H1 (cell line): Measurements from ENCODE around the gene KLHL28. TPM values are rescaled to one million over a fixed set of nuclear protein-coding genes. Genes with fewer than 3 reads are reported as not detected.

Source experiments
- CTCF ChIA-PET: fragments of 300-600 bp; sonication (Branson Sonifier 250); formaldehyde crosslinking; loops from one replicate; lab custom pipeline; 2021; ENCODE audit not compliant: partially characterized antibody; lab: Charles Lee
- POLR2A ChIA-PET: fragments of 300-600 bp; sonication (Branson Sonifier 250); formaldehyde crosslinking; loops from one replicate; lab custom pipeline; 2021; ENCODE audit warnings: inconsistent platforms; ENCODE audit not compliant: partially characterized antibody; lab: Charles Lee
- DNase-seq, 2 experiments: peaks; one replicate each; pipeline versions ENCODE4 v3.0.0 to v3.0.0-alpha.2; 2010 to 2022; ENCODE audit warnings: low spot score in 2 of 2, low read depth in 1 of 2, mixed read lengths in 1 of 2
- FAIRE-seq: peaks from 2 replicates; lab custom pipeline; 2011; peaks lifted over from hg19 to GRCh38; lab: Jason Lieb, UNC
- H2AFZ ChIP-seq: 2 replicates; pipeline ENCODE4 v1.8.1; 2012; ENCODE audit warnings: low read length, inconsistent platforms
- H2AK5ac ChIP-seq: 2 replicates; pipeline ENCODE4 v1.6.1; 2013; ENCODE audit warnings: low read depth, low read length
- H2BK120ac ChIP-seq: replicated peaks from 2 replicates; pipeline ENCODE3; 2013; ENCODE audit warnings: low read depth, low read length, inconsistent platforms
- H2BK12ac ChIP-seq: 2 replicates; pipeline ENCODE4 v1.6.1; 2013; ENCODE audit warnings: low read depth, low read length
- H2BK15ac ChIP-seq: 2 replicates; pipeline ENCODE4 v1.6.1; 2013; ENCODE audit warnings: low read length
- H2BK20ac ChIP-seq: 2 replicates; pipeline ENCODE4 v1.6.1; 2013; ENCODE audit warnings: low read length
- H2BK5ac ChIP-seq: 2 replicates; pipeline ENCODE4 v1.6.1; 2013; ENCODE audit warnings: low read depth, low read length
- H3K14ac ChIP-seq: 2 replicates; pipeline ENCODE4 v1.6.1; 2013; ENCODE audit warnings: inconsistent platforms; ENCODE audit not compliant: insufficient read length
- H3K18ac ChIP-seq: 2 replicates; pipeline ENCODE4 v1.6.1; 2013; ENCODE audit warnings: low read length; ENCODE audit errors: extremely low read depth
- H3K23ac ChIP-seq: 2 replicates; pipeline ENCODE4 v1.6.1; 2013; ENCODE audit warnings: inconsistent platforms; ENCODE audit not compliant: insufficient read length
- H3K23me2 ChIP-seq: 2 replicates; pipeline ENCODE4 v1.6.1; 2013; ENCODE audit warnings: low read depth, low read length
- H3K27ac ChIP-seq: 2 replicates; pipeline ENCODE4 v1.6.1; 2011; ENCODE audit warnings: low read depth, low read length, inconsistent platforms
- H3K27me3 ChIP-seq, 4 experiments: replicated peaks in 1 of 4; 1 replicate in 1 of 4; 2 replicates in 3 of 4; pipeline versions ENCODE4 v1.6.1 to v1.8.1; 2011 to 2013; ENCODE audit warnings: low read length in 3 of 4, mild to moderate bottlenecking in 3 of 4, inconsistent platforms in 2 of 4, mixed read lengths in 2 of 4, moderate library complexity in 1 of 4; ENCODE audit not compliant: control insufficient read depth in 3 of 4, insufficient read depth in 3 of 4; ENCODE audit errors: extremely low read depth in 1 of 4
- H3K36me3 ChIP-seq, 4 experiments: 2 replicates each; pipeline versions ENCODE4 v1.6.1 to v1.8.1; 2011 to 2013; ENCODE audit warnings: mild to moderate bottlenecking in 4 of 4, low read length in 3 of 4, moderate library complexity in 2 of 4, control low read depth in 1 of 4, inconsistent platforms in 1 of 4; ENCODE audit not compliant: insufficient read depth in 4 of 4, control insufficient read depth in 2 of 4
- H3K4ac ChIP-seq: replicated peaks from 2 replicates; pipeline ENCODE3; 2013; ENCODE audit warnings: low read length, low read depth, mixed read lengths, inconsistent platforms; ENCODE audit not compliant: insufficient read length
- H3K4me1 ChIP-seq, 4 experiments: replicated peaks in 1 of 4; 1 replicate in 1 of 4; 2 replicates in 3 of 4; pipeline versions ENCODE4 v1.6.1 to v1.8.1; 2011 to 2013; ENCODE audit warnings: low read length in 3 of 4, inconsistent platforms in 2 of 4, mixed read lengths in 1 of 4; ENCODE audit not compliant: insufficient read depth in 4 of 4, control insufficient read depth in 3 of 4
- H3K4me2 ChIP-seq, 2 experiments: 2 replicates each; pipeline versions ENCODE4 v1.6.1 to v1.8.1; 2011 to 2013; ENCODE audit warnings: low read depth in 2 of 2, low read length in 2 of 2, control low read depth in 1 of 2, inconsistent platforms in 1 of 2, mild to moderate bottlenecking in 1 of 2; ENCODE audit not compliant: insufficient read depth in 1 of 2
- H3K4me3 ChIP-seq, 4 experiments: fragments of 200-600, 300-600 bp in 1 of 4; sonication (generic), shearing (Covaris generic), sonication (Bioruptor Twin) in 1 of 4; 2 replicates each; pipeline versions ENCODE4 v1.5.1 to v1.8.1; 2011 to 2016; ENCODE audit warnings: low read length in 4 of 4, low read depth in 3 of 4, control low read depth in 2 of 4, inconsistent platforms in 2 of 4, mild to moderate bottlenecking in 2 of 4, mixed read lengths in 1 of 4, moderate library complexity in 1 of 4; ENCODE audit not compliant: insufficient read depth in 2 of 4; ENCODE audit errors: extremely low read depth in 1 of 4
- H3K56ac ChIP-seq: replicated peaks from 2 replicates; pipeline ENCODE3; 2013; ENCODE audit warnings: low read depth, mild to moderate bottlenecking, mixed read lengths, low read length, inconsistent platforms; ENCODE audit not compliant: insufficient read length
- H3K79me1 ChIP-seq: 2 replicates; pipeline ENCODE4 v1.6.1; 2013; ENCODE audit warnings: low read depth, low read length, control low read depth
- H3K79me2 ChIP-seq, 2 experiments: 2 replicates each; pipeline versions ENCODE4 v1.6.1 to v1.8.1; 2012 to 2013; ENCODE audit warnings: low read length in 2 of 2, mild to moderate bottlenecking in 2 of 2, inconsistent platforms in 1 of 2; ENCODE audit not compliant: insufficient read depth in 2 of 2, control insufficient read depth in 1 of 2
- H3K9ac ChIP-seq, 4 experiments: replicated peaks in 1 of 4; 1 replicate in 1 of 4; 2 replicates in 3 of 4; pipeline versions ENCODE4 v1.6.1 to v1.8.1; 2011 to 2013; ENCODE audit warnings: low read depth in 3 of 4, low read length in 3 of 4, control low read depth in 2 of 4, mild to moderate bottlenecking in 2 of 4, moderate library complexity in 2 of 4, inconsistent platforms in 1 of 4; ENCODE audit errors: extremely low read depth in 1 of 4
- H3K9me3 ChIP-seq, 2 experiments: 2 replicates each; pipeline versions ENCODE4 v1.6.1 to v1.8.1; 2012 to 2013; ENCODE audit warnings: mild to moderate bottlenecking in 2 of 2, moderate library complexity in 2 of 2, control low read depth in 1 of 2, inconsistent platforms in 1 of 2, low read depth in 1 of 2, low read length in 1 of 2, mixed read lengths in 1 of 2; ENCODE audit not compliant: insufficient read depth in 2 of 2
- H4K20me1 ChIP-seq, 2 experiments: replicated peaks in 1 of 2; 2 replicates each; pipeline versions ENCODE3 to v1.8.1; 2011 to 2013; ENCODE audit warnings: inconsistent platforms in 2 of 2, low read length in 2 of 2, mild to moderate bottlenecking in 1 of 2; ENCODE audit not compliant: insufficient read depth in 2 of 2, control insufficient read depth in 1 of 2
- H4K5ac ChIP-seq: 2 replicates; pipeline ENCODE4 v1.6.1; 2013; ENCODE audit warnings: low read length, low read depth, mixed read lengths, inconsistent platforms; ENCODE audit not compliant: insufficient read length
- H4K8ac ChIP-seq: 2 replicates; pipeline ENCODE4 v1.8.0; 2013; ENCODE audit warnings: mild to moderate bottlenecking, moderate library complexity, low read length, inconsistent platforms; ENCODE audit not compliant: insufficient read depth; ENCODE audit errors: extremely low read depth
- H4K91ac ChIP-seq: replicated peaks from 2 replicates; pipeline ENCODE3; 2013; ENCODE audit warnings: low read length, mixed read lengths, inconsistent platforms; ENCODE audit not compliant: insufficient read length
- CBX8 ChIP-seq: fragments of 300-800, 300-1000 bp; sonication (generic); IDR thresholded peaks from 2 replicates; pipeline ENCODE4 v1.7.1; 2016; ENCODE audit warnings: low read depth, low read length, borderline replicate concordance
- CEBPB ChIP-seq: IDR thresholded peaks from 2 replicates; pipeline ENCODE4 v1.6.1; 2012; ENCODE audit warnings: low read depth, low read length
- E2F6 ChIP-seq: IDR thresholded peaks from 2 replicates; pipeline ENCODE4 v1.6.1; 2012; ENCODE audit warnings: inconsistent platforms
- EZH2 ChIP-seq: fragments of 200-600 bp; sonication (generic); IDR thresholded peaks from 2 replicates; pipeline ENCODE4 v1.7.1; 2012; ENCODE audit warnings: low read depth, mild to moderate bottlenecking, moderate library complexity, low read length, inconsistent platforms; ENCODE audit not compliant: severe bottlenecking
- HDAC2 ChIP-seq, 2 experiments: fragments of 300-600 bp in 1 of 2; sonication (generic) in 1 of 2; IDR thresholded peaks; 2 replicates each; pipeline ENCODE4 v1.6.1; 2011 to 2012; ENCODE audit warnings: low read depth in 2 of 2, low read length in 2 of 2, mild to moderate bottlenecking in 2 of 2, moderate library complexity in 2 of 2, borderline replicate concordance in 1 of 2, inconsistent platforms in 1 of 2
- JUND ChIP-seq: IDR thresholded peaks from 2 replicates; pipeline ENCODE4 v1.6.1; 2011; ENCODE audit warnings: mild to moderate bottlenecking, improper control_type of control experiment, low read length
- KDM4A ChIP-seq: IDR thresholded peaks from one replicate; pipeline ENCODE4 v1.7.1; 2012; ENCODE audit warnings: low read depth, mild to moderate bottlenecking, moderate library complexity, low read length, inconsistent platforms; ENCODE audit not compliant: severe bottlenecking
- KDM5A ChIP-seq: fragments of 200-600 bp; IDR thresholded peaks from 2 replicates; pipeline ENCODE4 v1.7.1; 2012; ENCODE audit warnings: mild to moderate bottlenecking, low read length, inconsistent platforms, mixed read lengths
- SIRT6 ChIP-seq: IDR thresholded peaks from one replicate; pipeline ENCODE4 v1.7.1; 2012; ENCODE audit warnings: low read length, inconsistent platforms
- SP2 ChIP-seq: IDR thresholded peaks from 2 replicates; pipeline ENCODE4 v1.6.1; 2012; ENCODE audit warnings: mild to moderate bottlenecking, low read length, inconsistent platforms
- SRF ChIP-seq: IDR thresholded peaks from 2 replicates; pipeline ENCODE4 v1.6.1; 2011; ENCODE audit warnings: mild to moderate bottlenecking, low read depth, low read length, moderate library complexity
- USF2 ChIP-seq: IDR thresholded peaks from 2 replicates; pipeline ENCODE4 v1.6.1; 2011; ENCODE audit warnings: low read length, improper control_type of control experiment
- WGBS, 2 experiments: shearing (Covaris generic) in 1 of 2; methylation state at CpG; one replicate each; pipeline versions ENCODE4 v1.1.6 to v1.1.7; 2013 to 2015; ENCODE audit warnings: low lambda C conversion rate in 2 of 2, mixed read lengths in 2 of 2, inconsistent platforms in 1 of 2, low coverage in 1 of 2, missing lambda C conversion rate in 1 of 2; ENCODE audit not compliant: insufficient replicate concordance in 2 of 2, insufficient coverage in 1 of 2, insufficient read length in 1 of 2; ENCODE audit errors: extremely low coverage in 1 of 2, missing lambda C conversion rate in 1 of 2; 5-methylcytosine and 5-hydroxymethylcytosine counted together
- polyA plus RNA-seq, 7 experiments: library from polyadenylated mRNA; depleted of rRNA in 3 of 7; stranded (reverse) in 5 of 7; unstranded in 2 of 7; fragments of >200 nt in 5 of 7; fragments of 200-250 nt in 2 of 7; gene quantifications; 1 replicate in 5 of 7; 2 replicates in 1 of 7; 4 replicates in 1 of 7; pipeline versions ENCODE4 v1.2.1 to v1.2.3, GENCODE V29; 2011 to 2013; ENCODE audit warnings: missing spikeins in 2 of 7, mixed read lengths in 2 of 7
- total RNA-seq: library from RNA; stranded (reverse); fragmentation: NEBNext Ultra II Directional; extraction: Animal tissue kit (Norgen Biotek cat#: 25700); gene quantifications from 2 replicates; pipeline ENCODE4 v1.2.1, GENCODE V29; 2021

KLHL28 gene
- total and polyA plus RNA-seq, 2 of the 8 experiments (the other 6 are each of a cell fraction or from before 2014, with no cell fraction given), result 3.3 to 10.5 TPM

GRCh38 chr14:44940944-44941343 is 20.8 kb downstream of the KLHL28 start:
- Histone ChIP-seq H3K79me1 (no peaks in the 10 kb centered on the region), H2BK12ac (no peak overlapping the region), H3K23ac (no peak overlapping the region), H3K36me3 (peaks cover 0 to 12% (median 5%) of the 10 kb centered on the region in 4 experiments; a peak in 5 of 8 replicates), H4K20me1 (no peaks in the 10 kb centered on the region), H2BK120ac (no peak overlapping the region), H4K91ac (no peak overlapping the region), H3K4me2 (no peak overlapping the region), H3K9ac (no peak overlapping the region), H3K18ac (no peak overlapping the region), H3K56ac (no peak overlapping the region), H3K27me3 (no peaks in the 10 kb centered on the region), H3K4me3 (no peak overlapping the region), H3K9me3 (no peaks in the 10 kb centered on the region), H2AK5ac (no peak overlapping the region), H3K14ac (no peak overlapping the region), H3K23me2 (no peaks in the 10 kb centered on the region; the same call in 1 of the 2 replicates), H4K8ac (no peak overlapping the region), H4K5ac (no peak overlapping the region), H2BK5ac (no peak overlapping the region), H2BK20ac (no peak overlapping the region), H2AFZ (no peak overlapping the region), H3K27ac (no peak overlapping the region), H3K79me2 (no peaks in the 10 kb centered on the region; a peak in 1 of 4 replicates), H3K4ac (no peak overlapping the region), H2BK15ac (no peak overlapping the region), H3K4me1 (no peaks in the 10 kb centered on the region)
- no peak for DNase-seq
- 98% methylated on average over 6 of the region's 6 CpGs; no CpG with 5 or more reads in 1 of the 2 experiments for WGBS, 2 experiments
- CTCF ChIA-PET, result no interaction called here
- FAIRE-seq, result no peak
- POLR2A ChIA-PET, result no interaction called here
- TF ChIP-seq HDAC2 (IDR thresholded peaks at IDR 0.05; ENCODE audit: borderline replicate concordance in 1 of 2, low read depth in 2 of 2, low read length in 2 of 2), result no peak
- TF ChIP-seq SIRT6, result no peak
- no peak for TF ChIP-seq KDM4A
- TF ChIP-seq EZH2, result no peak
- no peak for TF ChIP-seq SRF
- no peak for TF ChIP-seq CEBPB
- no peak for TF ChIP-seq KDM5A
- no peak for TF ChIP-seq CBX8
- no peak for TF ChIP-seq SP2
- TF ChIP-seq JUND, result no peak
- TF ChIP-seq USF2, result no peak
- TF ChIP-seq E2F6, result no peak
